Tibial nerve (tissue), 4 donors: ENCODE measurements around the gene GCNT2. TPM values are rescaled to one million over a fixed set of nuclear protein-coding genes. Genes with fewer than 3 reads are reported as not detected.
"Not testable (repeated sequence)": the region's sequence is repeated elsewhere in the genome, so short reads cannot be mapped to it uniquely, and the experiment has no call there.

Experiments used
- DNase-seq, 2 donors: peaks; one replicate each; pipeline ENCODE4 v3.0.0-alpha.2; 2019; ENCODE audit warnings: low spot score in 2 of 2
- H3K27ac ChIP-seq, 4 donors: fragments of 200-600 bp; sonication (generic) in 3 of 4; one replicate each; pipeline ENCODE4 v1.5.1; 2017 to 2019; ENCODE audit warnings: mild to moderate bottlenecking in 1 of 4
- H3K27me3 ChIP-seq, 2 donors: fragments of 200-600 bp; sonication (generic) in 1 of 2; one replicate each; pipeline versions ENCODE4 v1.5.1 to v1.6.0; 2017 to 2019
- H3K36me3 ChIP-seq, 3 donors: fragments of 200-600 bp; sonication (generic); one replicate each; pipeline ENCODE4 v1.5.1; 2018 to 2019
- H3K4me1 ChIP-seq, 4 donors: fragments of 200-600 bp; sonication (generic) in 3 of 4; one replicate each; pipeline ENCODE4 v1.5.1; 2017 to 2019
- H3K4me3 ChIP-seq, 4 donors: fragments of 200-600 bp; sonication (generic) in 3 of 4; one replicate each; pipeline ENCODE4 v1.5.1; 2017 to 2019; ENCODE audit warnings: mild to moderate bottlenecking in 1 of 4, moderate library complexity in 1 of 4
- H3K9me3 ChIP-seq, 4 donors: fragments of 200-600 bp; sonication (generic) in 3 of 4; one replicate each; pipeline ENCODE4 v1.5.1; 2017 to 2019
- CTCF ChIP-seq, 5 experiments: fragments of 200-600 bp in 3 of 5; fragments of 450-650 bp in 2 of 5; sonication (generic) in 3 of 5; IDR thresholded peaks; one replicate each; pipeline ENCODE4 v1.5.1; 2016 to 2019; ENCODE audit warnings: antibody characterized with exemption in 5 of 5, mild to moderate bottlenecking in 3 of 5, moderate library complexity in 2 of 5
- EP300 ChIP-seq, 2 donors: sonication (generic); formaldehyde crosslinking; IDR thresholded peaks; one replicate each; pipeline ENCODE4 v1.6.1; 2017; ENCODE audit warnings: antibody characterized with exemption in 2 of 2, mild to moderate bottlenecking in 1 of 2
- POLR2A ChIP-seq, 2 donors: fragments of 450-650 bp; IDR thresholded peaks; one replicate each; pipeline ENCODE4 v1.6.1; 2017; ENCODE audit warnings: antibody characterized with exemption in 2 of 2, mild to moderate bottlenecking in 2 of 2, moderate library complexity in 2 of 2
- WGBS, 2 donors: methylation state at CpG; one replicate each; pipeline ENCODE4 v1.1.5; 2018; 5-methylcytosine and 5-hydroxymethylcytosine counted together
- total RNA-seq, 4 donors: library from RNA; depleted of rRNA; stranded (reverse); fragments of >200 nt; gene quantifications; one replicate each; pipeline ENCODE4 v1.1.0, GENCODE V29; 2016

Gene GCNT2
- total RNA-seq, 4 donors from 2014 or later: 0.78 to 3.5 (median 2.5) TPM

GRCh38 chr6:10514049-10514780 is 6.9 kb upstream of the GCNT2 start:
- TF ChIP-seq CTCF (IDR thresholded peaks at IDR 0.05): no peak
- no peak for TF ChIP-seq EP300 (IDR thresholded peaks at IDR 0.05)
- no peak for TF ChIP-seq POLR2A (IDR thresholded peaks at IDR 0.05)
- Histone ChIP-seq H3K27me3 (no peaks in the 10 kb centered on the region), H3K27ac (no peak overlapping the region), H3K4me1 (no peaks in the 10 kb centered on the region), H3K9me3 (no peaks in the 10 kb centered on the region), H3K4me3 (no peak overlapping the region), H3K36me3 (no peaks in the 10 kb centered on the region)
- DNase-seq: no peak
- WGBS, 2 donors: 77 to 92% methylated on average over 15 of the region's 15 CpGs

GRCh38 chr6:10516953-10517352 is 4.2 kb upstream of the GCNT2 start:
- H3K27me3 ChIP-seq: no peaks in the 10 kb centered on the region
- H3K4me3 ChIP-seq: no peak overlapping the region
- 90 to 92% methylated on average over 4 of the region's 4 CpGs for WGBS, 2 donors
- TF ChIP-seq CTCF (IDR thresholded peaks at IDR 0.05) (no peak), POLR2A (IDR thresholded peaks at IDR 0.05) (no peak), EP300 (IDR thresholded peaks at IDR 0.05) (no peak)
- no peaks in the 10 kb centered on the region for H3K4me1 ChIP-seq
- H3K27ac ChIP-seq: no peak overlapping the region
- H3K36me3 ChIP-seq: no peaks in the 10 kb centered on the region
- DNase-seq: no peak
- no peaks in the 10 kb centered on the region for H3K9me3 ChIP-seq

- 69% methylated on average over 7 of the region's 7 CpGs for WGBS, 2 donors
- no peaks in the 10 kb centered on the region for H3K9me3 ChIP-seq
- TF ChIP-seq EP300 (IDR thresholded peaks at IDR 0.05): no peak
- no peak for TF ChIP-seq CTCF (IDR thresholded peaks at IDR 0.05)
- TF ChIP-seq POLR2A (IDR thresholded peaks at IDR 0.05): no peak
- no peaks in the 10 kb centered on the region for H3K4me1 ChIP-seq
- H3K36me3 ChIP-seq: no peaks in the 10 kb centered on the region
- DNase-seq: no peak
- no peak overlapping the region for H3K4me3 ChIP-seq
- no peaks in the 10 kb centered on the region for H3K27me3 ChIP-seq
- H3K27ac ChIP-seq: no peak overlapping the region
These were observed 2.4 kb upstream of the GCNT2 start for GRCh38 chr6:10518557-10519407.

GRCh38 chr6:10519408-10519697 is 1.8 kb upstream of the GCNT2 start:
- not testable (repeated sequence) for H3K4me1 ChIP-seq, H3K4me3 ChIP-seq, DNase-seq, H3K27me3 ChIP-seq, H3K27ac ChIP-seq, H3K36me3 ChIP-seq, H3K9me3 ChIP-seq
- 84 to 91% methylated on average over 8 of the region's 8 CpGs for WGBS, 2 donors

DNA sequence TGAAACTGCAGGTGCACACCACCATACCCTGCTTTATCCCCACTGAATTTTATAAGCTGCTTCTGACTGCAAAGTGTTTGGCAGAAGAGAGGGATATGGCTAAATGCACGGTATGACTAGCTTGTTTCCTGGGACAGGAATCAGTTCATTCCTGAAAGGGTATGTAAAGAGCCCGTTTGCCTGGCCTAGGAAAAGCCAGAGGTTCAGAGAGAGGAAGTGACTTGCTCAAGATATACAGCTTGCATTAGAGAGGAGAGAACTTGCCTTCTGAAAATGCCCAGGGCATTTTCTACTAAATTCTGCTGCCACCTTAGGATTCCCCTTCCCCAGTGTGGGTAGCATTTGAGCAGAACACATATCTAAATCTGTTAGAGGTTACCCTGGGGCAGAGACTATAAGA is 683 bp upstream of the GCNT2 start:
- Histone ChIP-seq H3K27me3 (no peaks in the 10 kb centered on the region), H3K9me3 (no peaks in the 10 kb centered on the region), H3K27ac (peak overlapping the region in 1 of 4 donors; percentile 16), H3K4me3 (no peak overlapping the region), H3K36me3 (no peaks in the 10 kb centered on the region), H3K4me1 (no peaks in the 10 kb centered on the region)
- DNase-seq: no peak
- TF ChIP-seq EP300 (IDR thresholded peaks at IDR 0.05): no peak
- TF ChIP-seq CTCF (IDR thresholded peaks at IDR 0.05): no peak
- TF ChIP-seq POLR2A (IDR thresholded peaks at IDR 0.05): no peak
- WGBS, 2 donors: 39 to 57% methylated on average over 2 of the region's 2 CpGs
